ENCODE data around the gene ZNF516.

DNA sequence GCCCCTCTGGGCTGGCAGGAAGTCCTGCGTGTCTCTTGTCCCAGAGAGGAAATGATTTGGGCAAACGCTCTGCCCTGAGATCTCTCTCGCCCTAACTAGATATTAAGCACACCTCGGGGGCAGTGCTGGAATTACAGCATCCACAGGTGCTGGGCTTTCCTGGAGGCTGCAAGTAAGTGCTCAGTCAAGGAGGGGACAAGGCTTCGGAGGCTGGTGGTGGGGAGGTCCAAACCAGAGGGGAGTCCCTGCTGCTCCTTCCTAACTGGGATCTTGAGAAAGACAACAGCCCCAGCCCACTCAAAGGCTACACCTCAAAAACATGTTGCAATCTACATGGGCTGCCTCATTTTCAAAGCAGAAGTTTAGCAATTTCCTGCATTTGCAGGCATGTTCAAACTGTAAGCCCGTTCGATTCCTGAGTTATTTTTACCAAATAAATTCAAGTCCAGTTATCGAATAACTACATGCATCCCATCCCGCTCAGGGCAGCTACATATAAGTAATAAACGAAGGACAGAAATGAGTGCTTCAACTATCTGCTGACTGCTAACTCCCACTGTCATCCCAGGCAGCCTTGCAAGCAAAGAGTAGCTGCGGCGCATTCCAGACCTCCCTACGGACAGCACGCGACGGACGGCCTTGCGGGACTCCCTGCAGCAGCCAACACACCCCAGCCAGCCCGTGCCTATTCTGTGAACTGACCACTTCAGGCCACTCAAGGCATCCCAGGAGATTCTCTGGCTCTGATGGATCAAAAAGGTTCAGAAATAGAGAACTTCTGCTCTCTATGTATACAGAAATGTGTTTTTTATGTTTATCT lies 27.5 kb downstream of the ZNF516 start:
- TF ChIP-seq ZNF565 (CRISPR knock-in tag; conservative IDR thresholded peaks at IDR 0.05; ENCODE audit: low read depth) (no peak), PPARA (CRISPR knock-in tag; IDR thresholded peaks at IDR 0.05; ENCODE audit: borderline replicate concordance) (no peak), BACH2 (CRISPR knock-in tag; IDR thresholded peaks at IDR 0.05; ENCODE audit: borderline replicate concordance) (no peak), OSR1 (CRISPR knock-in tag; IDR thresholded peaks at IDR 0.05) (no peak), ZFP3 (CRISPR knock-in tag; IDR thresholded peaks at IDR 0.05) (no peak), CREB5 (CRISPR knock-in tag; IDR thresholded peaks at IDR 0.05; ENCODE audit: low read depth) (no peak)
- TF ChIP-seq, protein P1, sequence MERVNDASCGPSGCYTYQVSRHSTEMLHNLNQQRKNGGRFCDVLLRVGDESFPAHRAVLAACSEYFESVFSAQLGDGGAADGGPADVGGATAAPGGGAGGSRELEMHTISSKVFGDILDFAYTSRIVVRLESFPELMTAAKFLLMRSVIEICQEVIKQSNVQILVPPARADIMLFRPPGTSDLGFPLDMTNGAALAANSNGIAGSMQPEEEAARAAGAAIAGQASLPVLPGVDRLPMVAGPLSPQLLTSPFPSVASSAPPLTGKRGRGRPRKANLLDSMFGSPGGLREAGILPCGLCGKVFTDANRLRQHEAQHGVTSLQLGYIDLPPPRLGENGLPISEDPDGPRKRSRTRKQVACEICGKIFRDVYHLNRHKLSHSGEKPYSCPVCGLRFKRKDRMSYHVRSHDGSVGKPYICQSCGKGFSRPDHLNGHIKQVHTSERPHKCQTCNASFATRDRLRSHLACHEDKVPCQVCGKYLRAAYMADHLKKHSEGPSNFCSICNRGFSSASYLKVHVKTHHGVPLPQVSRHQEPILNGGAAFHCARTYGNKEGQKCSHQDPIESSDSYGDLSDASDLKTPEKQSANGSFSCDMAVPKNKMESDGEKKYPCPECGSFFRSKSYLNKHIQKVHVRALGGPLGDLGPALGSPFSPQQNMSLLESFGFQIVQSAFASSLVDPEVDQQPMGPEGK (CRISPR knock-in tag; IDR thresholded peaks at IDR 0.05; ENCODE audit: borderline replicate concordance), result no peak
- TF ChIP-seq, protein P2, sequence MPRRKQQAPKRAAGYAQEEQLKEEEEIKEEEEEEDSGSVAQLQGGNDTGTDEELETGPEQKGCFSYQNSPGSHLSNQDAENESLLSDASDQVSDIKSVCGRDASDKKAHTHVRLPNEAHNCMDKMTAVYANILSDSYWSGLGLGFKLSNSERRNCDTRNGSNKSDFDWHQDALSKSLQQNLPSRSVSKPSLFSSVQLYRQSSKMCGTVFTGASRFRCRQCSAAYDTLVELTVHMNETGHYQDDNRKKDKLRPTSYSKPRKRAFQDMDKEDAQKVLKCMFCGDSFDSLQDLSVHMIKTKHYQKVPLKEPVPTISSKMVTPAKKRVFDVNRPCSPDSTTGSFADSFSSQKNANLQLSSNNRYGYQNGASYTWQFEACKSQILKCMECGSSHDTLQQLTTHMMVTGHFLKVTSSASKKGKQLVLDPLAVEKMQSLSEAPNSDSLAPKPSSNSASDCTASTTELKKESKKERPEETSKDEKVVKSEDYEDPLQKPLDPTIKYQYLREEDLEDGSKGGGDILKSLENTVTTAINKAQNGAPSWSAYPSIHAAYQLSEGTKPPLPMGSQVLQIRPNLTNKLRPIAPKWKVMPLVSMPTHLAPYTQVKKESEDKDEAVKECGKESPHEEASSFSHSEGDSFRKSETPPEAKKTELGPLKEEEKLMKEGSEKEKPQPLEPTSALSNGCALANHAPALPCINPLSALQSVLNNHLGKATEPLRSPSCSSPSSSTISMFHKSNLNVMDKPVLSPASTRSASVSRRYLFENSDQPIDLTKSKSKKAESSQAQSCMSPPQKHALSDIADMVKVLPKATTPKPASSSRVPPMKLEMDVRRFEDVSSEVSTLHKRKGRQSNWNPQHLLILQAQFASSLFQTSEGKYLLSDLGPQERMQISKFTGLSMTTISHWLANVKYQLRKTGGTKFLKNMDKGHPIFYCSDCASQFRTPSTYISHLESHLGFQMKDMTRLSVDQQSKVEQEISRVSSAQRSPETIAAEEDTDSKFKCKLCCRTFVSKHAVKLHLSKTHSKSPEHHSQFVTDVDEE (CRISPR knock-in tag; IDR thresholded peaks at IDR 0.05), result no peak
